Fibroblast of skin of abdomen (primary cell): ENCODE results near the gene NEDD8. TPM values are rescaled to one million over a fixed set of nuclear protein-coding genes. Genes with fewer than 3 reads are reported as not detected.

ENCODE experiments used
- DNase-seq: peaks from one replicate; pipeline ENCODE4 v3.0.0-alpha.2; 2013
- polyA plus RNA-seq, 2 experiments: library from polyadenylated mRNA; unstranded; fragments of 120-200 nt; gene quantifications; one replicate each; pipeline ENCODE4 v1.2.1, GENCODE V29; 2013; ENCODE audit not compliant: insufficient read length in 2 of 2

NEDD8 gene
- 270 TPM for polyA plus RNA-seq (2013, experiment 1 of 2; ENCODE audit: insufficient read length)
- 279 TPM for polyA plus RNA-seq (2013, experiment 2 of 2; ENCODE audit: insufficient read length)

DNA sequence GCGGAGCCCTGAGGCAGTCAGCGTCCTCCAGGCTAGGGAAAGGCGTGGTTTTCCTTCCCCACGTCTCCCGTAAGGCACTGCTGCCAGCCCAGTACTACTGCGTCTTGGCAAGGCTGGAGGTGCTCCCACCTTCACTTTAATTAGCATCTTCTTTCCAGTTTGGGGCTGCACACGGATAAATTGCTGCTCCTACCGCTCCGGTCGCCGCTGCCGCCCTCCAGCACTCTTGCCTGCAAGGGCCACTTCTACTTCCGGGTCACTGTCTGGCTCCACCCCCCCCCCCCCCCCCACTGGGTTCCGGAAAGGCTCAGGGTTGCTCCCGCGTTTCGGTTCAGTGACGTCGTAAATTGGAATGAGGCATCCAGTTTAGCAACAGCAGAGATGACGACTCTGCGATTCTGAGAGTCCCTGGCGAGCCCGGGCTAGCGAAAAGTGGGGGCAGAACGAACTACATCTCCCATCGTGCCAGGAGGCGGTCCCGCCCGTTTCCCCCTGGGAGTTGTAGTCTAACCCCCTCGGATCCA is at the start of gene NEDD8:
Gene NEDD8, minus strand, starts transcription at position 247 of the 524 bp plus-strand sequence. Its CDS starts 100 bp downstream, at position 147.
- peak; percentile 98 for DNase-seq

GRCh38 chr14:24281636-24282035 is 49.5 kb upstream of the NEDD8 start:
- DNase-seq = no peak

GRCh38 chr14:24280797-24281460 is 48.8 kb upstream of the NEDD8 start:
- DNase-seq = no peak

- DNase-seq = no peak
Observed at GRCh38 chr14:24279301-24280186, 47.4 kb upstream of the NEDD8 start.

GRCh38 chr14:24278424-24278823 is 46.3 kb upstream of the NEDD8 start:
- DNase-seq = no peak

DNA sequence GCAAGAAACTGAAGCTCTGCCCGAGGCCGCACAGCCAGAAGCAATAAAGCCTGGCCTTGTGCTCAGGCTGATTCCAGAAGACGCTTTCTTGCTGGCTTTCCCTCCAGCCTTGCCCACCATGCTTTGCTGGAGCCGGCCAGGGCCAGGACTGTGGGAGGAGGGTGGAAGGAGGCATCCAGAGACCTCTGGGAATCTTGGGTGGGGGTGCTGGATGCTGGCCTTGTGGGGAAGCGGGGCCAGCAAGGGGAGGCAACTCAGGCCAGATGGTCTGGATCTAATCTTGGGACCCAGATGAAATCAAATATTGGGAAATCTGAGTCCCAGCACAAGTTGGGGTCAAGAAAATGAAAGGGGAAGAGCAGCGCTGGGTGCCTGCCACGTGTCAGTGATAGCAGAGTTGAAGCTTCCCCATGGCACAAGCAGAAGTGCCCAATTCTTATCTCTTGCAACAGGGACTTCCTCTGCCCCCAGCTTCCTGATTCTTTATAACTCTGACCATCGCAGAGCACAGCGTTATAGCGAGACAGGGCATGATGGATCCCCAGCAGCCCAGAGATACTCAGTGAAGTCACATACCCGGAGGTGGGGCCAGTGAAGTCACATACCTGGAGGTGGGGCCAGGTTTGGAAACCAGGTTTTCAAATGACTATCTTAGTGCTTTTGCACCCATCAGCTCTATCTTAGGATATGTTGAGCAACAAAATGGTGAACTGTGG is 45.6 kb upstream of the NEDD8 start:
- no peak for DNase-seq

DNA sequence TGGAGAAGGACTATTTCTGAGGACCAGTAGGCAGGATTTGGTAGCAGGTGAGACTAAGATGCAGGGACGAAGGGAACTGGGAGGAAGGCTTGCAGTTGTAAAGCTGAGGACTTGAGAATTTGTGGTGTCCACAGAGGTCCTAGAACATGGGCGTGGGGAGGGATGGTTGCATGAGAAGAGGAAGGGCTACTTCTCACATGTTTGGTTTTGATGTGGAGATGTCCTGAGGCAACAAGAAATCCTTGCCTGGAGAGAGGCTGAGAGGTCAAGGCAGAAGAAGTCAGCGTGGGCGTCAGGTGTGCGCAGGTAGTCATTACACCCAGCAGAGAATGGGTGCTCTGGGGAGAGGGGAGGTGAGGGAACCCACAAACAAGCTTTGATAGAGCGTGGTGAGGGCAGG is 44.9 kb upstream of the NEDD8 start:
- DNase-seq = no peak

- DNase-seq = no peak
Observed at GRCh38 chr14:24274101-24274543, 42.0 kb upstream of the NEDD8 start.

- no peak for DNase-seq
Observed at GRCh38 chr14:24273422-24273998, 41.3 kb upstream of the NEDD8 start.

GRCh38 chr14:24272467-24272866 is 40.3 kb upstream of the NEDD8 start:
- no peak for DNase-seq

DNA sequence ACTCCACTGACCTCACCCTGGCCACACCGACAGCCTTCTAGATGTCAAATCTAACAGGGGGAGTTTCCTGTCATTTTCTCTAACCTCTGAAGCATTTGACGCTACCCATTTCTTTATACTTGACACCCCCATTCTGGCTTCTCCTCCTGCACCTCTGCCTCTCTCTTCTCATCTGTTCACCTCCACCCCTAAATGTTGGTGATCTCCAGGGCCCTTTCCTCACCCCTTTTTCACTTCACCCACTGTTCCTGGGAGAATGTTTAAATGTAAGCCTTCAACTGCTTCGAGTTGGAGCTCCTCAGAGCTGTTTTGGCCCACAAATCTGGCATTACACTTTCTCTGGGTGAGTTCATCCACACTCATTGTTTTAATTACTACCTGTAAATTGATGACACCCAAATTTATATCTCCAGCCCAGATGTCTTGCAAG is 39.7 kb upstream of the NEDD8 start:
- DNase-seq = no peak

DNA sequence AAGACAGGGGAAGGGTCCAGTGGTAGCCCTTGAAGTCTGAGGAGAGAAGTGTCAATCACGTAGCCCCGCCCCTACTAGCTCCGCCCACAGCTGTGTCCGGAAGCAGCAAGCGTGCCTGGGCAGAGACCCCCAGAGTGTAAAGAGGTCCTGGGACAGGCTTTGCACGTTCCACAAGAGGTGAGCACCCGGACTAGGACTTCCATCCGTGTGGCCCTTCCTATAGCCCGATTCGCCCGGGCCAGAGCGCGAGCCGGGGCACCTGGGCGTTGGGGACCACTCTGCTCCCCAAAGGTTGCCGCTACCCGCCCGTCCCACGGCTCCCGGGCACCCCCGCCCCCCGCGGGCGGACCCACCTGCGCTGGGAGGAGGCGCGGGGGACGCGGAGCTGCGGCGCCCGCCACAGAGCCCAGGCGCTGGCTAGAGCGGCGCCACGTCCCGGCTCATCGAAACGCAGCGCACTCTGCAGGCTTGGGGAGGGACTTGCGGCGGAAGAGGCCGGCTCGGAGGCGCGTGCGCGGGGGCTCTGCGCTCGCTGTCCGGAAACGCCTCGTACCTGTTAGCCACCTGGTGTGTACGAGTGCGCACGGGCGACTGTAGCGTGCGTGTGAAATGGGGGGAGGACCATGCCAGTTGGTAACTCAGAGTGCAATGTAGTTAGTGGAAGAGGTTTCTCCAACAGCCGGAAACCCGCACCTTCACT is 39.1 kb upstream of the NEDD8 start, which contains the start of gene RABGGTA:
Gene RABGGTA, minus strand, starts transcription at position 464 of the 700 bp plus-strand sequence. CDS start 482 bp downstream, outside the sequence.
- DNase-seq = peak; percentile 86

DNA sequence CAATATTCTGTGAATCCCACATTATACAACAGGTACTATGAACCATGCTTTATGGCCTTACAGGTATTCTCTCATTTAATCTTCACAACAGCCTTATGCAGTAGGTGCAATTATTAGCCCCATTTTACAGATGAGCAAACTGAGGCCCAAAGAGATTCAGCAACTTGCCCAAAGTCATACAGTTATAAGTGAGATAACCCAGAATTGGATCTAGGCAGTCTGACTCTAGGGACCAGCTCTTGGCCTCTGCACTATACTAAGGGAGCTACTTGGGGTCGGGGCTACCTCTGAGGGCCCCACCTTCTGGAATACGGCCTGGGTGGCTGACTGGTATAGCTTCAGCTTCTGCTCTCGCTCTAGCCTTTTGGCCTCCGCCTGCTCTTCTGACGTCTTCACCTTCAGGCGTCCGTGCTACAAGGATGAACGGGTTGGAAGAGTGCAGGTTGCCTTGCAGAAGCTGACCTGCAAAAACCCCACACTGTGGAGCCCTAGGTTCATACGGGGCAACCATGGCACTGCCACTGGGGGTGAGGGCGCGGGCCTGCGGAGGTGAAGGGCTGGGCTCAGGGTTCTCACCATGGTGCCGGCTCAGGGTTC is 38.5 kb upstream of the NEDD8 start:
- DNase-seq = no peak

- DNase-seq = no peak
Observed at GRCh38 chr14:24269910-24270536, 37.9 kb upstream of the NEDD8 start.

DNA sequence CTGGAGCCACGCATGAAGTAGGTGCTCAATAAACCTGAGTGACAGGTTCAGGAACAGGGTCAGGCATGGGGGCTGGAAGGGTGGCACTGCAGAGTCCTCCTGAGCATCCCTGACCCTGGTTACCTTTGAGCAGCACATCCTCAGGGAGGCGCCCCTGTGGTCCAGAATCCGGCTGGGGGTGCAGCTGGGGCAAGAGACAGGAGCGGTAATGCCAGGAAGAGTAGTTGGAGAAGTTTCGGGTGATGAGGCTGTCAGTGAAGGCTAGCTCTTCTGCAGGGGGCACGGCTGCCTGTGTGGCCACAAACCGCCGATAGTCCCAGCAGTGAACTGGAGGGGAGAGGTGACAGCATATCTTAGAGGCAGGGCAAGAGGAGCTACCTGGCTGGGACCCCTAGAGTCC is 37.2 kb upstream of the NEDD8 start:
- no peak for DNase-seq

DNA sequence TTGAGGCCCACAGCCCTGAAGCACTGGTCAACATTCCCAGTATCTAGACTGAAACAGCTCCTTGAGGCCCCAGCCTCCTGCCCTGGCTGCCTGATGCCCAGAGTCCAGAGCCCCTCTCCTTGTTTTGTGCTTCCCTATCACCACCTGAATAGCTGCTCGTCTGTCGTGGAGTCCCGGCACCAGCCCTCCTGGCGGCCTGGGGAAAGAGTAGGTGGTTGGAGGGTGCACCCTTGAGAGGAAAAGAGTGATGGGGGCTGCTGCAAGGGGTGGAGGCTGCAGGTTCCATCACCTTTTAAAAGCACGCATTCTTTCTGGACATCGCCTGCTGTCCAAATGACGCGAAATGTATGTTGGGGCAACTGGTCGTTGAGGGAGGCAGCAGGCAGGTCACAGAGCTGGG is 36.1 kb upstream of the NEDD8 start:
- no peak for DNase-seq

GRCh38 chr14:24267516-24267915 is 35.3 kb upstream of the NEDD8 start:
- DNase-seq = no peak

DNA sequence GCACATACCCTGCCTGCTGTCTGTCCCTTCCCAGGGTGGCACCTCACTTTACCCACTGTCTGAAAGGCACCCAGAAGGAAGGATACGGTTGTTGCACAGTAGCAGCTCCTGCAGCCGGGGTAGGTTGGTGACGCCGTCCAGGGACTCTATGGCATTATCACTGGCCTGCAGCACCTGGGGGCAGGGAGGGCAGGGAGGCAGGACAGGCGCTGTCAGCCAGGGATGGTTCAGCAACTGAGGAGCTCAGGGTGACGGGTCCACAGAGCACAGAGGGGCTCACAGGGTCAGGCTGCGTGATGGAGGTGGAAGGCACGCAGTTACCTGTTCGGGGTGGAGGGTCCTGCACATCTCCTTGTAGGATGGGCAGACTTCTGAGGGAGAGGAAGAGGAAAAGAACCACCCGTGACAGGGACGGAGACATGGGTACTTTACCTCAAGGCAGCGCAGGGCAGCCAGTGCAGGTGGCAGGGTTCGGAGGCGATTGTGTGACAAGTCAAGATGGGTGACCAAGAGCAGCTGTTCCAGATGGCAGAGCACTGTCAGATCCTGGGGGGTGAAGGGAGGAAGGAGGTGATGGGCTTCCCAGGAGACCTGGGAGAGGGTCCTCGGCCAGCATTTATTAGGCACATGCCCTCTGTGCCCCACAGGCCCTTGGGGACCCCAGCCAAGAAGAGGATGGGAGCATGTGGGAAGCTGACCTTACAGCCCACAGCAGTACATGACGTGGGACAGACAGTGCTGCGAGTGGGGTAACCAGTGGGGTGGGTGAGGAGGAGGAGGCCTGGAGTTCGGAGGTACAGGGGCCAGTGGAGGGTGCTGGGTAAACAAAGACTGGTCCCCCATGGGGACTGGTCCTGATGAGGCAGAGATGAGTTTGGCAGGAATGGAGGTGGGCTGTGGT is 34.4 kb upstream of the NEDD8 start:
- no peak for DNase-seq

- DNase-seq = no peak
Observed at GRCh38 chr14:24264298-24264697, 32.1 kb upstream of the NEDD8 start.
